GM18520 (cell line): ENCODE results near the gene PCK1.

Source experiments
- ATAC-seq: cut with Tn5 transposase; IDR thresholded peaks from one replicate; pipeline ENCODE4 v1.9.1; 2021; ENCODE audit not compliant: unreplicated experiment

PCK1 gene

DNA sequence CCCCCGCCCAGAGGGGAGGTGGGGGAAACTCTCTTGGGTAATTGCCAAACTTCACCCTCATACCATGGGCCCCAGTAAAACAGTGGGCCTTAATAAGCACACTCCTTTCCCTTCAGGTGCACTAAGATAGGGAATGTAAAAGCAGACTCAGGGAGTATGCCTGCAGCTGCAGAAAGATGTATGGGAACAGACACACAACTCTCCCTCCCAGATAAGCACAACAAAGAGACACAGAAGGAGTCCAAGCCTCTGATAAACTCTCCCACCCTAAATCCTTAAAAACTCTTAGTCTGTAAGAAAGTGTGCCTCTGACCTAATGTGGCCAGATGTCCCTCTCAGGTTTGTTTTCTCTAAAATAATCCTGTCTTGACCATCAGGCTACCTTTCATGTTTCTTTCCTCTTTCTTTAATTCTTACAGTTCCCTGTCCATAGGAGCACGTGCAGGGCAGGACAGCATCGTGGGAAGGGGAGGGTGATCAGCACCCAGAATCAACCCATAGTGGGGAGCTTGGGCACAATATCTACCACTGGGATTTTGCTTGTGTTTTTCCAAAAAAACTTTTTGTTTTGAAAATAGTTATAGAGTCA, 24.7 kb upstream of the PCK1 start:
- no peak for ATAC-seq

DNA sequence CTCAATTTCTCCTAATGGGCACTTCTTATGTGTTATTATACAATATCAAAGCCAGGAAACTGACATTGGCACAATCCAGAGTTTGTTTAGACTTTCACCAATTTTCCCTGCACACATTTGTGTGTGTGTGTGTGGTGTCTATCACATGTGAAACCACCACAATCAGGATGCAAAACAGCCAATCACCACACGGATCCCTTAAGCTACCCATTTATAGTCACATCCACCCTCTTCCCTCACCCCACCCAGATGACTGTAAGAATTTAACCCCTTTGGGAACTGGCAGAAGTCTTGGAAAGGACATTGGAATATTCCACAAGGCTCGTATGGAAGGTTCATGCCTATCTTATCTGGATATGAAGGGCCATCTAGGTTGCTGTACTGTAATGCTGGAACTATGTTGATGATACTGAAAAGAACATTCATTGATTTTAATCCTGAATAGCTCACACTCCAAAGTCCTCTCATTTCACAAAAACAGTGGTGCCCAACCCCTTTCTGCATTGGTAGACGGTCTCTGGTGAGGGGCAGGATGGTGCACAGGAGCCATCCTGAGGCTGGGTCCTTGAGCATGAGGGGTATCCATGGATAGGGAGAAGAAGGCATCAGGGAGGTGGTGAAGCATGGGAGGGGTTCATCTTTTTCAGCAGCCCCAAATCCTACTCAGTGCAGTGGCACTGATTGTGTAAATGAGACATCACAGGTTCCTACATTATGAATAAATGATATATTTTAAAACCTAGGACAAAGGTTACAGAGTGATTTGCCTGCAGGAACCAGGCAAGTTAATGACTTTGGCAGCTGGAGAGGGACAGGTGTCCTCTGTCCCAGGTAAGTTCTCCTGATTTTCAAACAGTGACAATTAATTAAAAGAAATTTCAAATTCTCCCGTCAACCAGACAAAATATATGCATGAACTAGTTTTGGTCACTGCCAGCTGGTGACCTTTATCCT, 23.9 kb upstream of the PCK1 start:
- no peak for ATAC-seq

DNA sequence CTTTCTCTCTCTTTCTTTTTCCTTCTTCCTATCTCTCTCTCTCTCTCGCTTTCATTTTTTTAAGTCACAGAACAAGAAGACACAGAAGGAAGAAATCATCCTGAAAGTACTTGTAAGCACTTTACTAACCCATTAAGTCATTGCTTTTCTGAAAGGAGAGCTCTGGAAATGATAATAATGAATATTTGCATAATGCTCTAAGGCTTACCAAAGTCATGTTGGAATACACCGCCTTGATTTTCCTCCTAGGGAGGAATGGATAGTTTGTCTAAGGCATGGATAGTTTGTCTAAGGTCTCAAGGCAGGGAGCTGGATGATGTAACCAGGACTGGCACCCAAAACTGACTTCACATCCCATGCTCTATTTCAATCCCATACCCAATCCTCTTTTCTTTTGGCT, 23.1 kb upstream of the PCK1 start:
- no peak for ATAC-seq

DNA sequence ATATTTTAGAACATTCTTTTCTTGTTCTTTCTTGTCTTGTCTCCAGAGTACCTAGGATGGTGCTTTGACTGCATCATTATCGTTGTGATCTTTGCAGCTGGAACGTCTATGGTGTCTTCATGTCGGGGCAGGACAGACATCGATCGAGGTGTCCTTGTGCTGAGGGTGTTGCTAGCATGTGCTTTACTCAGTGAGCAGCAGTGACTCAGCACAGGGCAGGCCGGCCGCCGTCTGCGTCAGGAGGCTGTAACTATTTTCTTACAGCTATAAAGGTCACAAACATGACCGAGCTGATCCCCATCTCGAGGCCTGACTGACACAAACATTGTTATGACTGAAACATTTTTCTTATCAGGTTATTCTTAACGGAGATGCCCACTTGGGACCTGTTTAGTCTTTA, 21.0 kb upstream of the PCK1 start:
- ATAC-seq, result no peak

DNA sequence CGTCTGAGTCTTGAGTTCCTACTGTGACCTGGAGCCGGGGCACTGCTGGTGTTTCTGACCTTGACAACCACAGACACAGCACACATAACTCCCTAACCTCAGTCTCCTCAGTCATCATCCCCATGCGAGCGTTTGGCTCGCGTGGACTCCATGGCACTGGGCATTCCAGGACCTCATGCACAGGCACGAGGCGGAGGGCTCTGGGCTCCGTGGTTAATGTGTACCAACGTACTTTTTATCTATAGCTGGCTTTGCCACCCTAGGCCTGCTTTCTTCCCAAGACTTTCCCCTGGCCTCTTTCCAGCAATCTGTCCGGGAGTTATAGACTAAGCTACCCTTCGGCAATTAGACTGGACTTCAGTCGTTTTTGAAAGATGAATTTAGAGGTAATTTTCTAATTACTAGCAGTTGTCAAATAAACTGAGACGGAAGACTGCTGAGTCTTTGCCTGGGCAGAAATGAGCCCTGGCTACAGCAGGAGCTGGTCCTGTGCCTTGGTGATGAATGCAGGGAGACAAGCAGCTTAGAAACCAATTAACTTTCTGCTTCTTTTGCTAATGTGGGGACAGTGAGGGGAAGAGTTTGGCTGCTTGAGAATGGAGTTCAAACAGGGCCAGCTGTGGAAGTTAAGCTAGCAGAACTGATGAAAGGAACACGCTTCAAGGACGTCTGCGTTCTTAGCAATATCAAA, 19.9 kb upstream of the PCK1 start:
- ATAC-seq, result no peak

DNA sequence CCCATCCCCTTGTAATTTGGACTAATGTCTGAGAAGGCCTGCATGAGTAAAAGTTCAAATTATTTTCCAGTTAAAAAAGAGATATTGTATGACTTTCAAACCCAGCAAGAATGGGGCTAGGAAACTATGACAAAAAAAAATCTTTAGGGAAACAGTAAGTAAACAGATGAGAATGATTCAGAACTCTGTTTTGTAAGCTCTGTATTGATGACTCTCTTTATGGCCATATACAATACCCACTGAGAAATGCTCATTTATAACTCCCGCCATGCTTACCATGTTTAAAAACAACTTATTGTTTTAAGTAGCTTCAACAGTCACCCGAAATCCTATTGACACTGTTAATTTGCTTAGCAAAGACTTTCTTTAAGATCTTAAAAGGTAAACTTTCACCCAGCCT, 17.2 kb upstream of the PCK1 start:
- no peak for ATAC-seq

DNA sequence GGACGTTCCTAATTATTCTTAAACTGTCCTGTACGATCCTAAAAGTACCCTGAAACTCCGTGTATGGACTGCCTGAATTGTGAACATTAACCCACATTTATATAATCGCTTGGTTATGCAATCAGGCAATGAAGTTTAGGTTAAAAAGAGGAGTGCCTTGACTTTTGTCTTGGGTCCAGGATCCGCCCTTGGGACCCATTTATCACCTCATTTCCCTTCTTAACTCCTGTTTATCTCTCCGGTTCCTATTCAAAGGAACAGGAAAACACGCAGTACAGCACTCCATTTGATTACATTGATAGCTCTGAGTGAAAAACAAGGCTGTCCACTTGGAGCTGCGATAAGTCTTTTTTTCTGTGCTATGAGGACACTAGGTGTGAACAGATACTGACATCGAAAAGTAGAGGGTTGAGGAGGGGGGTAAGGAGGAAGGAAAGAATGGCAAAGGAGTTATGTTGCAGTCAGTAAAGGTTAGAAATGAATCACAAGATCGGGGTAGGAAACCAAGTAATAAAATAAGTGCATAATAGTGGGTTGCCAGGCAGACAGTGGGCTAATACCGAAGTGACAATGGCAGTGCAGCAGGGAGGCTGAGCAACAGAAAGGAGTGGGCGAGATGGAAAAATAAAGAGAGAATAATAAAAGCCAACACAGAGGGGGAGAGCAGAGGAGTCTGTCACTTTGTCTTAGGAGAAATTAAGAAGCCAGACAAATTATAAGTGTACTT, 15.9 kb upstream of the PCK1 start:
- no peak for ATAC-seq

DNA sequence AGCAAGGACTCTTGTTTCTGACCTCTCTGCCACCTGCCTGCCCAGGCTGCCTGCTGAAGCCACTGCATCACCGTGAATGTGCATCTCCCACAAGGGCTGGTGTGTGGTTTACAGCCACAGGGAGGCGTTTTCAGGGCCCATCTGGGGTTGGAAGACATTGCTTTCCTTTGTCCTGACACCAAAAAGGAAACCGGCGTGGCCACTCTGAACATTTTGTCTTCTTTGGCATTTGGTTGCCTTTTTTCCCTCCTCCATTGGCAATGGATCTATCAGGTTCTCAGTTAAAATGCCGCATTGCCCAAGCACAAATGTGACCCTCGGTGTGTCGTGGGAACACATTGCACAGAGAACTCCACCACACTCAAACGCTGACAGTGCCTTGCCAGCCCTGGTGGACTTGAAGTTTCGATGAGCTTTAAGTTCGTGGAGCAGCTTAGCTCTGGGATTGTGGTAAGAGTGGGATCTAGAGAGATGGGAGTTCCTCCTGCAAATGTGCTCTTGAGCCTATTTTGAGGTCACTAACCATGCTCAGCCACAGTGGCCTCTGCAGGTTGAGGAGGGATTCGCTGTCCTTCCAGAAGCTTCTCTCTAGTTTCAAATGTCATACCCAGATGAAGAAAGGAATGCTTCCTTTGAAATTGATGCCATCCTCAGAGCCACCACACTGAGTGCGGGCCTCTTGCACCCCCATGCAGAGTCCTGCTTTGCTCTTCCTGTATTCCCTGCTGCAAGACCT, 14.8 kb upstream of the PCK1 start:
- no peak for ATAC-seq

DNA sequence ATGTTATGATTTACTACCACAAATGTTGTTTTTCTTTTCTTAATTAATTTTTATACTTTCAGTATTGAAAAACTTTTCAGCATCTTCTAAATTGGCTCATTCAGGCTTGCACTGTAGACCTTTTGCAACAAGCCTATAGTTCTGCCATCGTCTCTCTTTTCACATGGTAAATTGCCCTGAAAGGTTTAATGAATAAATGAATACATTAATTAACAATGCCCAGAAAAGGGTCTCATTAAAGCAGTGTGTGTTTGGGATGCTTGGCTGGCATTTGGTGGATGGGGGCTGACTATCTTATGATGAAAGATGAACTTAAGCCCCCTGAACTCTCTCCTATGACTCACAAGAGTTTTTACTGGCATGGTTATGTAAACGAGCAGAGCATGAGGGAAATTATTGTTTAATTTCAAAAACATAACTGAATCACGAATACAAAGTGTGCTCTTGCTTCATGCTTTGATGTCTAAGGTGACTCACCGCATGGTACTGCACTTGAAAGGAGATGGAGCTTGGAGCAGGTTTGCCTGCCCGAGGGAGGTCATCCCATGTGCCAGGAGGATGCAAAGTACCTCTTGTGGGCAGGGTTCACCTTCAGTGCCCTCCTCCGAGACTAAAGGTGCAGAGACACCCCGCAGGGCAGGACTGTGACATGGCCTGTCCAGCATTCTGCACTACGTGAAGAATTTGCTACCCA, 13.8 kb upstream of the PCK1 start:
- no peak for ATAC-seq

DNA sequence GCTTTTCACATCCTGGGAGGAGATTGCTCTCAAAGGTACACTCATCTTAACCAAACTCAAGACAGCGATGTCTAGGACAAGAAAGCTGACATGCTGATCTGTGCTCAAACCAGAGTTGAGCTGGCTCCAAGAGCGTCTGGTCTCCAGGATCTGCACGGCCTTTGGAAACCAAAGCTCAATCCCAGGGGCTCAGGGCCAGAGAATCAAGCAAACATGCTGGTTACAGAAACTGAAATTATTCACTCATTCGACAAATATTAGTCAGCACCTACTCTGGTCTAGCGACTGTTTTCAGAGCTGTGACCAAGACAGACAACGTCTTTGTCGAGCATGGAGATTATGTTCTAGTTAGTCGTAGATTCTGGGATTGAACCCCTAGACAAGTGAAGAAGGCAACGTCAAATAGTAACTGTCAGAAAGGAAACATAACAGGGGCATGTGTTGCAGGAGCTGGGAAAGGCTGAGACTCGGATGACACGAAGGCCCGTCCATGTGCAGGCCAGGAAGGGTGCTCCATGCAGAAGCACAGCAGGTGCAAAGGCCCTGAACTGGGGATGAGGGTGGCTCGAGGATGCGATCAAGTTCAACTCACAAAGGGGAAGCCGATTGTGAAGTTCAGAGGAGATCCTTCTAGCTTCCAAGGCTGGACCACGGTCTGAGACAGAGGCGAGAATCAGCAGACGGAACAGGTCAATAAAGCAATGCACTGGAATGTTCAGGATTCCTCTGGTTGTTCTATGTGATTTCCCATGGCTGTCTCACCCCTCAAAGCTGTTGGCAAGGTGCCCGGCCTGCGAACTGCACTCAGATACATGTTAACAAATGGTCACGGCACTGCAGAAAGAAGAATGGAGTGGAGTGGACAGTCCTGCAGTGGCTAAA, 12.5 kb upstream of the PCK1 start:
- no peak for ATAC-seq

DNA sequence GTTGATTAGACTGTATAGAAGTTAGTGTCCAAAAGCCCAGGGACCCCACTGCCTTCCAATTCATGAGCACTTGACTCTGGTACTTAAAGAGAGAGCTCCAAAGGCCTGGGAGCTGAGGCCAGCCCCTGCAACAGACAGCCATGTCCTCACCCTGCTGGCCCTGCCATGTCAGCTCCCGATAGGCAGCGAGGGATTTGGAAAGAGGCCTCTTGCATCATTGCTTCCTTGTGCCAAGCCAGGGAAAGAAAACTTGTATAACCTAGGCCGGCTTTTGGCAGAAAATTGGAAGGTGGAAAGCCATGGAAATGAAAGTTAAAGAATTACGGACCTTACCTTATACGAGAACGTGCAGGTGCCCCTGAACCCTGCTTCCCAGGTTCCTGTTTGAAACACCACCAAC, 8.4 kb upstream of the PCK1 start:
- ATAC-seq, result no peak

DNA sequence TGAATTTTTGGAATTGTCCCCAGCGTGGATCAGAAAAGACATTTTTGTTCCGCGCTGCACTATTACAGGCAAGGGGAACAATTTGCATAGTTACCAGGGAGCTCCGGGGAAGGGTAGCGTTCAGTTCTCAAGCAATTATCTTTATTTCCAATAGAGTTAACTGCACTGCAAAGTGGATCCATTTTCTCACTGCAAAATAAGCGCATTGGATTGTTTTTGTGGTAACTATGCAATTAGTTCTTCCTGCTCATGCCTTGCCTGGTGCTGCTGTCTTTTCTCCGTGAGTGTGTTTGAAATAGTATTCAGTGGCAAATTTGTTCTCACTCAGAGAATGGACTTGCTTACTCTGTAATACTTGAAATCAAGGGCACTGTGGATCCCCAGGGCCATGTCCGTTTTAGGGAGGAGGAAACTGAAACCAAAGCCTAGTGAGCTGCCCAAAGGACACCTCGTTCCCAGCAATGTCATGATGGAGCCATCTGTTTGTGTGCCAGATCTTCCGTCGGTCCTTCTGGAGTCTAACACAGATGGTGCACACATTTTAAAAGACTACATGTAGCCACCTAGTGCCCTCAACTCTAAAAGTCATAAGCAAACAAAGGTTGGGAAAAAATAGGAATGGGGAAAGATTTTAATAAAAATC, 7.4 kb upstream of the PCK1 start:
- no peak for ATAC-seq

DNA sequence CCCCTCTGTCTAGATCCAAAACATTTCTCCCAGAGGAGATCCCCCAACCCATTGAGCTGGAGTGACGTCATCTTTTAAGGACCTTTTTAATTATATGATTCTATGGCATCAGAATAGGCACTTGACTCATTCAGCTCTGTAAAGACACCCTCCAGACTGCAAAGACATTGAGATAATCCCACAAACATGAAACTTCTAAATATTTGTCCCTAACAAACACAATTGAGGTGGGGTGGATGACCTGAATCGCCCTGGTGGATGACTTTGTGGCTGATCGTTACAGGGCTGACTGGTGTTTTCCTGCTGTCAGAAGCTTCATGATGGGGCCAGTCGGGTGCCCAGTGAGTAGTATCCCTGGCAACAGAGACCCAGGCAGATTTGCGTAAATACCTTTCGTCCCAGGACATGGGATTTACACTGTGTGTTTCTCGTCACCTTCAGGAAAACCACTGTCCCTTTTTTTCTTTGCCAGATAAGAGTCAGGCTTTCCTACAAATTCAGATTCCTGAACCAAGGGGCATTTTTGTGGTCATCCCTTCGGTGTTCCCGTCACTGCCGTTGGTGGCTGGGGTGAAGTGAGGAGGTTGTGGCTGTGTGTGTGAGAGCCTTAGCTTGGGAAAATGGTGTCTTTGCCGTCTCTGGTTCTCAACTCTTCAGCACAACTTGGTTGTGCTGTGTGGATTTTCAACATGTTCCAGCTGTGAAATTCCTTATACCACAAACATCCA, 5.3 kb upstream of the PCK1 start:
- ATAC-seq, result no peak

DNA sequence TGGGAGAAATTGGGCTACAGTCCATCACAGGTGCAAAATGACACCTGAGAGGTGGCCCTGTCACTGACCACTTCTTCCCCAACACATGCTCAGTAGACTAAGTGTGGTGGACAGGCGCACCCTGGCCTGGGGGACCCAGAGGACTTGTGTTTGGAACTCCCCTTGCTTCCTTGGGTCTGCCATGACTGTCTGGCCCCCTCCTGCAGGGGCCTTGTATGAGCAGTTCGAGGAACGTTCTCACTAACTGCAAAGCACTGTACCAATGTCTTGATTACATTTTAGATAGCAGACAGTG, 4.0 kb upstream of the PCK1 start:
- ATAC-seq, result no peak

DNA sequence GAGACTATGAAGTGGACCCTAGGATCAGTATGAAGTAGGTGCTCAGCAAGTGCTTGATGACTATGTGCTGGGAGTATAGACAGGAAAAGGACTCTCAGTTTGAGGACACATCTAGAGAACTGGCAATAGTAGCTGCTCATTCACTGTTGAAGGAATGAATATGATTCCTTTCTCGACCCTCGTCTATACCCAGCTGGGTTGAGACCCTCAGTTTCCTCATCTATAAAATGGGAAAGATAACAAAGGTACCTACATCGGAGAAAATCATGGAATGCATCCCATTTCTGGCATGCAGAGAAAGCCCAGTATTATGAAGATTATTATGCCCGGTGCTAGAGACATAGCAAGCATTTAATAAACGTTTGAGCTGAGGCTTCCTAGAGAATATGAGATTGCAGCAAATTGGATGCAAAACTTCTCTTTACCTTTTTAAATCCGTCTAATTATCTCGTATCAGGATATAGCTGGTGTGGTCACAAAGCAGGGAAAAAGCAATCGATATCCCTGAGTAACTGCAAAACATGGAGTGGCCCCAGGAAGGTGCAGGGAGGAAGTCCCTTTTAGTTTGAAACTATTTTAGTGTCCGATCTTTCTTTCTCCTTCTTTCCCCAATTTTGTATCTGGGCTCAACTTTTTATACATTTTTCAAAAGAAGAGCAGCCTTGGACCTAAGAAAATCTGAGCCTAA, 2.8 kb upstream of the PCK1 start:
- ATAC-seq, result no peak

DNA sequence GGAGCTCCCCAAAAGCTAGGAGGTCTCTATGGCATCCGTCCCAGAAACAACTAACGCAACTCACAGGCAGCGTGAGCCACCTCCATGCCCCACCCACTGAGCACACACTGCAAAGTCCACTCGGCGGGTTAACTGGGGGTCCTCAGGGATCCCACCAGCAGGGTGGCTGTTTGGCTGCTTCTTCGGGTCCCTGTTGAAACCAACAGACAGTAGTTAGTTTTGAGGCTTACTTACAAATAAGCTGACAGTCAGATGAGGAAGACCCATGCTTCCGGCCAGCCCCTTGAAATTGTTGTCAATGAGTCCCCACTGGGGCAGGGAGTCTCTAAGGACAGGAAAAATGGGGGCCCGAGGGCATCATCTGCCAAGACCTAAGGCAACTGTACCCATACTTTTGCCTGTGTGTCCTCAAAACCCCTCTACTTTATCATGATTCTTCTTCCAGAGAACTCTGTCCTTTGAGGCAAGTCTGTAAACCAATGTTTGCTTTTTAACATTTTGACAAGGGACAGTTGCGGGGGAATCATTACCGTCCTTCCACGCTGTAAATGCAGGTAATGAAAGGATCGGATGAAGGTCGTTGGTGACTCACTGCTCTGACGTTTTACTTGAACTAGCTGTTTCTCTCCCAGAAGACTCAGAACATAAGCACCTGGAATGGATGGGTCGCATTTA, 2.2 kb upstream of the PCK1 start:
- no peak for ATAC-seq

DNA sequence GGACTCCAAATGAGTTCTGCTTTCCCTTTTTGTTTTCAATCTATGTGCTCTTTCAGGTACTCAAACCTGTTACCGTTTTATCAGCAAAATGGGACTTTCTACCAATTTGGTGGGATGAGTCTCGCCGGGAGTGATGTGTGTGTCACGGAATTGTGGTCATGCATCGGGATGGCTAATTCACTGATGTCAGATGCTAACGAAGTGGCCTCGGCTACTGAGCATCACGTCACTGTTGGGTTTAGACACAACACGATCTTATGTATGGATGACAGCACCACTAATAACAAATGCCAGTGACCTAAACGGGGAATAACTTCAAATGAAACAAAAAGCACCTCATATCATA, 1.6 kb upstream of the PCK1 start:
- ATAC-seq, result no peak
